NCI-H146 treated with DMSO at 0.1 percent for 48 hours (cell line): ENCODE measurements around the gene SERPINB2.
"Not testable (repeated sequence)": the region's sequence is repeated elsewhere in the genome, so short reads cannot be mapped to it uniquely, and the experiment has no call there.

Source experiments
- DNase-seq: peaks from one replicate; lab custom pipeline; 2025; ENCODE audit not compliant: unreplicated experiment; lab: John Stamatoyannopoulos, UW

SERPINB2 gene

GRCh38 chr18:63888470-63889190 is 1.1 kb downstream of the SERPINB2 start:
- DNase-seq = no peak

- DNase-seq = no peak
Measured at GRCh38 chr18:63889626-63890025, 2.1 kb downstream of the SERPINB2 start.

DNA sequence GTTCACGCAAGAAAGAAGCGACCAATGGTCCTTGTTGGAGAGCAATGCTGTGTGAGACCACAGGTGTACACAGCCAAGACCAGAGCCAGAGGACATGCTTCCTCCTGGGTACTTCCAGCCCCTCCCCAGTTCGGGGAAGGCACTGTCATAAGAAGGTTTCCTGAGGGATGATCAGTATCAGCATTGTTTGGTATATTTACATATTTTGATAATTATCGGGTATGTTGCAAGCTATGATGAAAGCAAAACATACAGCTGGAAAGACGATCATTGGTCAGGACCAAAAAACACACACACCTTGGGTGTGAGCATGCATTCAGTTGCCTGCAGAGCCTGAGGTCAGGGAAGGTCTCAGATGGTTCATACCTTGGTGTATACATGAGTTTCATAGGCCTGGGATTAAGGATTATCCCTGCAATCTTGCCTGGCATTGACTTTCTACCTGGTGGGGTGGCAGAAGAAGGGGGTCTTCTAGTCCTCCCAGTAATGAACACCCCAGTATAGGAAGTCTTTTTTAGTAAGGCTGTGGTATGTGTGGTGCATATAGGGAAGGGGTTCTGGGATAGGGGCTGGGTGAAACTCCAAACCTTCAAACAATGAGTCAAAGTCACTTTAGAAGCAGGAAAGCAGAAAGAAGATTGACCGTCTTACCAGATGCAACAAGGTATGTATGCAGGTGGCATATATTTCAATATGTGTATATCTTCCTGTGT is 2.9 kb downstream of the SERPINB2 start:
- no peak for DNase-seq

DNA sequence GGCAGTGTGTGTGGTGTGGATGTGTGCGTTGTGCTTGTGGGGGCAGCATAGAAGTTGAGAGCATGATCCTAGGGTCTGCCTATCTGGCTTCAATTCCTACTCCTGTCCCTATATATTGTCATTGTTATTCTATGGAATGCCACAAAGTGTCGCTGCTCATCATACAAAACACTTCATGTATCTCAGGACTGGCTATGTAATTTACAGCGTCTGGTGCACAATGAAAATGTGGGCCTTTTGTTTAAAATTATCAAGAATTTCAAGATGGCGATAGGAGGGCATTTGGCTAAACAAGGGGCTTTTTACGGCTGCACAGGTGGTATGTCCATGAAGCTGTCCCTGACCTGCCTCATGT is 3.4 kb downstream of the SERPINB2 start:
- DNase-seq = peak; percentile 72

DNA sequence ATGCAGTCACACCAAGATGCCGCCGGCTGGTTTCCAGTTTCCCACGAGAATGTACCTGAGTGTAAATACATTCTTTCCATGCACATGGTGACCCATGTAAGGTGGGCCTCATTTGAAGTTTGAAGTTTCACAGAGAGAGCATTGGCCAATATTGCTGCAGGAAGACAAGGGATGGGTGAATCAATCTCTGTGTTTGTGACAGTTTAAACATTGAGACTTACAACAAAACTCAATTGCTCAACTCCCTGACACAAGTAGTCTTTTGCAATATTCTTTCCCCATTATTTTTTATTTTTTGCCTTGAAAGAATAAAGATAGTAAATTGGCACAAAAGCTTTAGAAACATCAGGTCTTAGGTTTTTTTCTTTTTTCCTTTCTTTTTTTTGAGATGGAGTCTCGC is 5.1 kb downstream of the SERPINB2 start:
- DNase-seq = no peak

- no peak for DNase-seq
Measured at GRCh38 chr18:63894106-63894772, 6.7 kb downstream of the SERPINB2 start.

DNA sequence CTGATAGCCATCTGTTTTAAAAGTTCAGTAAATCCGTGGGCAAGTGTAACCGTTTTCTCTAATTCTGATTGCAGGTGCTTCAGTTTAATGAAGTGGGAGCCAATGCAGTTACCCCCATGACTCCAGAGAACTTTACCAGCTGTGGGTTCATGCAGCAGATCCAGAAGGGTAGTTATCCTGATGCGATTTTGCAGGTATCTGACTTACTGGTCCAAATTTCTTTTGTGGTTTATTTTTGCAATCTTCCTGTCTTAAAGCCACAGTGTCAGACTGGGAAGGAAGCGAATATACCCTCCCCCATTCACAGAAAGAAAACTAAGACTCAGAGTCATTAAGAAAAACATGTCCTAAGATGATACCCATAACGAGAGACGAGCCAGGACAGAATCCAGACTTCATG is 7.7 kb downstream of the SERPINB2 start:
- DNase-seq = no peak

GRCh38 chr18:63897072-63897471 is 9.6 kb downstream of the SERPINB2 start:
- no peak for DNase-seq

- no peak for DNase-seq
Measured at GRCh38 chr18:63899206-63899605, 11.7 kb downstream of the SERPINB2 start.

GRCh38 chr18:63903851-63904570 is 16.5 kb downstream of the SERPINB2 start:
- DNase-seq = no peak

- no peak for DNase-seq
Measured at GRCh38 chr18:63904694-63905093, 17.2 kb downstream of the SERPINB2 start.

DNA sequence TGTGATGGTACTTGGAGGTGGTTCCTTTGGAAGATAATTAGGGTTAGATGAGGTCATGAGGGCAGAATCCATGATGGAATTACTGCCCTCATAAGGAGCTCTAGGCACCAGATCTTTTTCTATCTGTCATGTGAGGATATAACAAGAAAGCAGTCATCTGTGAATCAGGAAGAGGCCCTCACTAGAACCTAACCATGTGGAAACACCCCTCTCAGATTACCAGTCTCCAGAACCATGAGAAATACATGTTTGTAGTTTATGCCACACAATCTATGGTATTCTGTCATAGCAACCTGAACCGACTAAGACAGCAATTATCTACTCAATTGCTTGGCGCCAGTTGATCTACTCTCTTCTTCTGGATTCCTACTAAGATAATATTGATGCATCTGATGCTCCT is 17.9 kb downstream of the SERPINB2 start:
- no peak for DNase-seq

- no peak for DNase-seq
Measured at GRCh38 chr18:63906056-63906455, 18.6 kb downstream of the SERPINB2 start.

GRCh38 chr18:63907664-63908063 is 20.2 kb downstream of the SERPINB2 start, which contains the start of gene SERPINB10:
Gene SERPINB10 (plus strand): TSS chr18:63907958. CDS start chr18:63915511, 7,553 bp downstream.
- DNase-seq = no peak

- DNase-seq = no peak
Measured at GRCh38 chr18:63908858-63909257, 21.4 kb downstream of the SERPINB2 start.

DNA sequence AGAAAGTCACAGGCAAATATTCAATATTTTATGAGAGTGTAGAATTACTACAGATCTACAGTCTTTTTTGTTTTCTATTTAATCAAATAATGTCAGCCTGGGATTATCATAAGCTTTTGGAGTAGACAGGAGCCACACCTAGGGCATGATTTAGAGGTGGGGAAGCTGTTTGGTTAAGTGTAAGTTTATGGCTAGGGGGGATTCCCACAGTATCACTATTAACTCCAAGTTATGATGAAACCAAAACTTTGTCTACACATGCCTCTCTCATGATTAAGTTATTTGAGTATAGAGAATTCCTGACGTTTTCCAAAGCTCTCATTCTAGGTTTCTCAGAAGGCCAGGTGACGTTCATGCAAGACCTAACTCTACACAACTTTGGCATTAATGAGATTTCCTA is 22.4 kb downstream of the SERPINB2 start:
- no peak for DNase-seq

DNA sequence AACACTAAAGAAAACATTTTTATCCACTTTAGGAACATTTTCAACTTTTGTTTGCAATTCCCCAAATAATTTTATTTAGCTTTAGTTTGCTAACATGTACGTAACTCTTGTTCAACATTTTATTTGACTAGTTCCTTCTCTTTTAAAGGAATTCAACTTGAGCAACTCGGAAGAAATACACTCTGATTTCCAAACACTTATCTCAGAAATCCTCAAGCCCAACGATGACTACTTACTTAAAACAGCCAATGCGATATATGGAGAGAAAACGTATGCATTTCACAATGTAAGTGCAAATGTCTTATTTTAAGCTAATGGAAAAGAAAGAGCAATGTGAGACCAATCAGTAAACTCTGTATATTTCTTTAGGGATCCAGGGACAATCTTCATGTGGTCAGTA is 30.3 kb downstream of the SERPINB2 start:
- no peak for DNase-seq

DNA sequence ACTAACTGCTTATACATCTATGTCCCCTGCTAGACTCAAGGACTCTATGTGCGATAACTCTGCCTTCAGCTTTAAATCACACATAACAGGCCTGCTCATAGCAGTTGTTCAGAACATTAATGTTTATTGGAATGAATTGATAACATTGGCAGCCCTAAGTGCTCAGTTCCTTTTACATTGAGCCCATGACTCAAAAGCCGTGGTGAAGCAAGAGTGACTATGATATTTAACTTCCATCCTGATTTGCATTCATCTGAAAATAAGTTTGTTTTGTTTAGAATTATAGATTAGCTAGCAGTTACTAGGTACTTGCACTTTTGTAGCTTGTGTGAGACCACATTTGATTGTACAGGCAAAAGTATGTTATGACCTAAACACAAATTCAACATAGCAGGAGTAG is 34.5 kb downstream of the SERPINB2 start:
- no peak for DNase-seq

DNA sequence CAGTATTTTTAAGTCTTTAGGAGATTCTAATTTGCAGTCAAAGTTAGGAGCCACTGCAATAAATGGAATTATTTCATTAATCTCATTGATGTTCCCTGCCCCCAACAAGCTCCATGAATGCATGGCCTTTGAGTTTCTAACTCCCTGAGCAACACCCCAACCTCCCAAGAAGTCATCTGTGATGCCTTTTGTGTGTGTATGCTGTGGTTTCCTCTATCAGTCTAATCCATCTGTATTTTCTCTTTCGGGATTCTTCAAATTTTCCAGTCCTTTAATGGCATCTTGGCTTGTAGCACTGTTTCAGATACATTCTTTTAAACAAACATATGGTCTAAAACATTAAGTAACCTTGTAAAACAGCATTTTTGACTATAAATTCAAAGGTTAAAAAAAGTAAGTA is 37.0 kb downstream of the SERPINB2 start:
- no peak for DNase-seq

DNA sequence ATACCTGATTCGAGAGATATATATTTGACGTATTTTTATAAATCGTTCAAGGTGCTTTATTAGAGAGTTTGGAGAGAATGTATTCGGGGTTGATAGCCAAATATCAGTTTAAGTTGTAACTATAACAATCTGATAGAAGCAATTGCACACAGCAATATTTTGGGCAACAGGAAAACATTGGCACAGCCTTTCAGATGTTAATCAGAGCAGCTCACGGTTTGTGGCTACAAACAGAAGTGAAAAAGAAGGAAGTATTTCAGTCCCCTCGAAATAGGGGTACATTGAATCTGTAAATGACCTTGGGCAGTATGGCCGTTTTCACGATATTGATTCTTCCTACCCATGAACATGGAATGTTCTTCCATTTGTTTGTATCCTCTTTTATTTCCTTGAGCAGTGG is 40.8 kb downstream of the SERPINB2 start:
- no peak for DNase-seq

DNA sequence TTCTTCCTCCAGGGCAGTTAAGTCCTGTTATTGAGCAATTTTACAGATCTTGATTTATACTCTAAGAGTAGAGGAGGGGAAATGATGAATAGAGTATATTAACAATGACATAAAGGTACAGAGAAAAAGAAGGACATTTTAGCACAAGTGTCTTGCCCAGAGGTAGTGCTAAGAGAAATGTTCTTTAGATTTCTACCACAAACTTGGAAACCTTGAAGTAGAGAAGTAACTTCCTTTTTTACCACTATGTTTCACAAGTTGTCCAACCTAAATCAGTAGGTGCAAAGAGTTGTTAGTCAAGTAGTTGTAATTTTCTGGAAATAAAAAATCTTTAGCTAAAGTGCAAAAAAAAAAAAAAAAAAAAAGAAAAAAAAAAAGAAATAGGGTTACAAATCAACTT is 41.9 kb downstream of the SERPINB2 start:
- not testable (repeated sequence) for DNase-seq
